Coronary artery (tissue), 2 donors: Measurements from ENCODE around the gene OBI1.

Experiments
- DNase-seq: peaks from one replicate; pipeline ENCODE4 v3.0.0-alpha.2; 2017; ENCODE audit warnings: low spot score
- H3K27ac ChIP-seq, 2 donors: fragments of 200-600 bp; sonication (generic); one replicate each; pipeline ENCODE4 v1.5.1; 2016 to 2019
- H3K4me3 ChIP-seq: fragments of 200-600 bp; sonication (generic); 2 replicates; pipeline ENCODE4 v1.5.1; 2016; ENCODE audit warnings: mild to moderate bottlenecking, moderate library complexity
- TF ChIP-seq, protein P1 (sequence below): fragments of 200-600 bp; sonication (generic); IDR thresholded peaks from one replicate; pipeline ENCODE4 v1.5.1; 2019; ENCODE audit warnings: antibody characterized with exemption

Gene OBI1

DNA sequence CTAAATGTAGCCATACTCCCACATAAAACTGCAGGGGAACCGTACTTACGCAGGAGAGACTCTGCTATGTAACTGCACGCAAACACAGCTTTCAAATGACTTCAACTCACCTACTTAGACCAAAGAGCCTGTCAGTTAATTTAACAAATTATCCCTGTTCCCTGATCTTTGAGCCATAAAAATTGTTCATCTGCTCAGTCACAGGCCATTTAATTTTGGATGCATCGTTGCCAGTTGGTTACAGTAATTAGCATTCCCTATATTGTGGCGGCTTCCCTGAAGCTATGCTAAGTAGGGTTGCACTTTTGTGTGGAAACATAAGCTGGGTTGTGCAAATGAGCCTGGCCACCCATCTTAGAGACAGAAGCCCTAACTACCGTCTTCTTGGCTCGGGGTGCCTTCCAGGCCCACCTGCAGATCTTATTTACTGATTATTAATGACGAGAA is 21.2 kb upstream of the OBI1 start:
- Histone ChIP-seq H3K27ac (no peak overlapping the region), H3K4me3 (no peak overlapping the region)
- TF ChIP-seq, protein P1, sequence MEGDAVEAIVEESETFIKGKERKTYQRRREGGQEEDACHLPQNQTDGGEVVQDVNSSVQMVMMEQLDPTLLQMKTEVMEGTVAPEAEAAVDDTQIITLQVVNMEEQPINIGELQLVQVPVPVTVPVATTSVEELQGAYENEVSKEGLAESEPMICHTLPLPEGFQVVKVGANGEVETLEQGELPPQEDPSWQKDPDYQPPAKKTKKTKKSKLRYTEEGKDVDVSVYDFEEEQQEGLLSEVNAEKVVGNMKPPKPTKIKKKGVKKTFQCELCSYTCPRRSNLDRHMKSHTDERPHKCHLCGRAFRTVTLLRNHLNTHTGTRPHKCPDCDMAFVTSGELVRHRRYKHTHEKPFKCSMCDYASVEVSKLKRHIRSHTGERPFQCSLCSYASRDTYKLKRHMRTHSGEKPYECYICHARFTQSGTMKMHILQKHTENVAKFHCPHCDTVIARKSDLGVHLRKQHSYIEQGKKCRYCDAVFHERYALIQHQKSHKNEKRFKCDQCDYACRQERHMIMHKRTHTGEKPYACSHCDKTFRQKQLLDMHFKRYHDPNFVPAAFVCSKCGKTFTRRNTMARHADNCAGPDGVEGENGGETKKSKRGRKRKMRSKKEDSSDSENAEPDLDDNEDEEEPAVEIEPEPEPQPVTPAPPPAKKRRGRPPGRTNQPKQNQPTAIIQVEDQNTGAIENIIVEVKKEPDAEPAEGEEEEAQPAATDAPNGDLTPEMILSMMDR: no peak
- no peak for DNase-seq

DNA sequence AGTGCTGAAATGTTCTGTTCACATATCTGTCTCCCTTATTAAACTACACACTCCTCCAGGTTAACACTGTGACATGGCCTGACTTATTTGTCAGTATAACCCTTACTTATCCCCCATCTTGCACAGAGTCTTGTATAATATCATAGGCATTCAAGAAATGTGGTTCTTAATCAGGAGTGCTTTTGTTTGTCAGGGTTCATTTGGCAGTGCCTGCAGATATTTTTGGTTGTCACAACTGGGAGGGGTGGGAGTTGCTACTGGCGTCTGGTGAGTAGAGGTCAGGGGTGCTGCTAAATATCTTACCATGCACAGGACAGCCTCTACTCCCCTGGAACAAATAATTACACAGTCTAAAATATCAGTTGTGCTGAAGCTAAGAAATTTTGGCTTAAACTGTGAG is 20.4 kb upstream of the OBI1 start:
- Histone ChIP-seq H3K4me3 (no peak overlapping the region), H3K27ac (no peak overlapping the region)
- DNase-seq: no peak
- TF ChIP-seq, protein P1: no peak

DNA sequence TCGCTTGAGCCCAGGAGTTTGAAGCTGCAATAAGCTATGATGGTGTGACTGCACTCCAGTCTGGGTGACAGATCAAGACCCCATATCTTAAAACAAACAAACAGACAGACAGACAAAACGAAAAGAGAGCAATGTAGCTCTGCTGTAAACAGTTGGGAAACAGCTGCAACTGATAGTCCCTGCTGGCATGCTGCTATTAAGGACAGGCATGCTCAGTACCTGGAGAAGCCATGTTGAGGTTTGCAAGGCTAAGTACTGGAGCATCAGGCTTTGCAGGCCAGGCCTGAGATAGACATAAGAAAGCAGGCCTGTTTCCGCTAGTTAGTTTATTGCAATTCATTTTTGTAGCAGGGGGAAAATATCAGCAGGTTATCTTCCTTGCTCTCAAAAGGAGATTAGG is 16.2 kb upstream of the OBI1 start:
- Histone ChIP-seq H3K27ac (no peak overlapping the region), H3K4me3 (no peak overlapping the region)
- TF ChIP-seq, protein P1: no peak
- DNase-seq: no peak

DNA sequence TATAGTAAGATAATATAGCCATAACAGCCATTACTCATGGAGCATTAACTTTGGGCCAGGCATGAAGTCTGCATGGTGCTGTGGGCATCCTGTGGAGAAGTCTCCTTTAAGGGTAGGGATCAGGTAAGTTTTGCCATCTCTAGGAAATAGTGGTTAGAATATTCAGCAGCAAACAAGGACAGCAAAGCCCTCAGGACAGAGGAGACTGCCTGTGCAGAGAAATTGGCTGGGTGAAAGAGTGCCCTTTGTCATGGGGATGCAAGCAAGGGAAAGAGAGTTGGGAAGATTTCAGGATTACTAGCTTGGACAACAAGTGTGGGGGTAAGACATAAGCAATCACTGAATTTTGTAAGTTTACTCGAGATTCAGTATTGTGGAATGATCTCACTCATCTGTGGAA is 15.7 kb upstream of the OBI1 start:
- H3K27ac ChIP-seq: no peak overlapping the region
- no peak overlapping the region for H3K4me3 ChIP-seq
- TF ChIP-seq, protein P1: no peak

DNA sequence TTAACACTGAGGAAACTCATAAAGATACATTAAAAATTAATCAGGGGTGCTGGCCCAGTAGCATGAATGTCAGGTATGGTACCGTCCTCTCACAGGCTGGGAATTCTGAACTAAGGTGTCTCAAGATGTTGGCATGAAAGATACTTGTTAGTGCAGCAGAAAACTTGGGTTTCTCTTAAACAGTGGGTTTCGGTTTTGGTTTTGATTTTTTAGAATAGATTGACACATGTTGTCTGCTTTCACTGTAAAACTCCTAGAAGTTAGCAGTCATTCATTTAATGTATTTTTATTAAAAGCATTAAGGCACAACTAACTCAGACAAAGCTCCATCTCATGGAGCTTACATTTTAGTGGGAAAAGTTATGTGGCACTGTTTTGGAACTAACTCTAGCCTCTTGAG is 3.5 kb upstream of the OBI1 start:
- no peak overlapping the region for H3K27ac ChIP-seq
- TF ChIP-seq, protein P1: no peak
- no peak for DNase-seq

More for the DNA sequence above, 15.7 kb upstream of the OBI1 start:
- DNase-seq: no peak

DNA sequence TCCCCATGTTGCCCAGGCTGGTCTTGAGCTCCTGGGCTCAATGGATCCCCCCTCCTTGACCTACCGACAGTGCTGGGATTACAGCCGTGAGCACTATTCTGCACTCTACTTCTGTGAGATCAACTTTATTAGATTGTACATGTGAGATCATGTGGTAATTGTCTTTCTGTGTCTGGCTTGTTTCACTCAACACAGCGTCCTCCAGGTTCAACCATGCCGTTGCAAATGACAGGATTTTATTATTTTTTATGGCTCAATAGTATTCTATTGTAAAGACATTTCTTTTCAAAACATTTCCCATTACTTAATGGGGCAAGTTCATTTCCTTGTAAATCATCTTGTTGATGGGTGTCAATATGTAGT is 1.5 kb upstream of the OBI1 start:
- DNase-seq: no peak
- peak overlapping the region; percentile 98 for H3K4me3 ChIP-seq
- TF ChIP-seq, protein P1: no peak
- no peak overlapping the region for H3K27ac ChIP-seq

More for the DNA sequence above, 3.5 kb upstream of the OBI1 start:
- H3K4me3 ChIP-seq: no peak overlapping the region

DNA sequence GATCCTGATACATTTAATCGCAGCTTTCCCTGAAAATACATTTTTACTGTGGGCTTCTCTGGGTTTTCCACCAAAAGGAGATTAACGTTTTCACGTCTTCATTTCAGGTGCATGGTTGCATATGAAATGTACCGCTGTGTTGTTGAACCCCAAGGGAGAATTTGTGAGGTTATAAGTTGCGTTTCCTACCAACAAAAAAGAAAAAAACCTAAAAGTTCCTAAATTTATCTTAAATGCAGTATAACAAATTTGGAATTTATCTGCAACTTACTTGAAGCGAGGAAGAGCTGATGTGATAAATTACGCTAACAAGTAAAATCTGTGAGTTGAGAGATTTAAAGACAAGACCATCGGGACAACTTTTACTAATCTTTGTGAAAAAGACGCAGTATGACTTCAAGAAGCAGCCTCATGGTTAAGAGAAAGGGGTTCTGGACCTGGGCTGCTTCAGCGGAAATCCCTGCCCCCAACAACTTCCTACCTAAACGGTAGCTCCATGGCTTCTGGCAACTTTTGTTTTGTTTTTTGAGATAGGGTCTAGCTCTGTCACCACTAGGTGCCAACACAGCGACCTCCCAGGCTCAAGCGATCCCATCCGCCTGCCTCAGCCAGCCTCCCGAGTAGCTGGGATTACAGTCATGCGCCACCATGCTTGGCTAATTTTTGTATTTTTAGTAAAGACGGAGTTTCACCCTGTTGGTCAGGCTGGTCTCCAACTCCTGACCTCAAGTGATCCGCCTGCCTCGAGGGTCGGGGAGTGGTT is 958 bp upstream of the OBI1 start:
- DNase-seq: no peak

More for the DNA sequence above, 958 bp upstream of the OBI1 start:
- Histone ChIP-seq H3K27ac (no peak overlapping the region), H3K4me3 (peak overlapping the region; percentile 98)
- TF ChIP-seq, protein P1: no peak
